Upper lobe of left lung (tissue), 6 donors: Measurements from ENCODE around the gene EFNB2. TPM values are rescaled to one million over a fixed set of nuclear protein-coding genes. Genes with fewer than 3 reads are reported as not detected.
A peak's percentile ranks its signal among the peaks of the same experiment; 100 is the strongest.

Experiments used
- ATAC-seq, 2 donors: fragments of 200-7000 bp; cut with Tn5 transposase; one replicate each; pipeline ENCODE4 v1.9.1; 2022; ENCODE audit warnings: mild to moderate bottlenecking in 2 of 2, moderate library complexity in 2 of 2; ENCODE audit not compliant: low FRiP score in 2 of 2
- DNase-seq, 2 donors: peaks; one replicate each; pipeline ENCODE4 v3.0.0-alpha.2; 2019 to 2020
- H3K27ac ChIP-seq, 4 donors: fragments of 200-600 bp; sonication (generic); one replicate each; pipeline ENCODE4 v1.5.1; 2016 to 2019
- H3K27me3 ChIP-seq, 4 donors: fragments of 200-600 bp; sonication (generic); one replicate each; pipeline ENCODE4 v1.5.1; 2017 to 2019
- H3K36me3 ChIP-seq, 4 donors: fragments of 200-600 bp; sonication (generic); one replicate each; pipeline ENCODE4 v1.5.1; 2016 to 2019
- H3K4me1 ChIP-seq, 4 donors: fragments of 200-600 bp; sonication (generic); one replicate each; pipeline ENCODE4 v1.5.1; 2018 to 2019
- H3K4me3 ChIP-seq, 4 donors: fragments of 200-600 bp; sonication (generic); one replicate each; pipeline ENCODE4 v1.5.1; 2017 to 2019; ENCODE audit warnings: mild to moderate bottlenecking in 2 of 4, moderate library complexity in 1 of 4
- H3K9me3 ChIP-seq, 4 donors: fragments of 200-600 bp; sonication (generic); one replicate each; pipeline ENCODE4 v1.5.1; 2018 to 2019
- EP300 ChIP-seq, 4 donors: sonication (generic); formaldehyde crosslinking; IDR thresholded peaks; one replicate each; pipeline ENCODE4 v1.5.1; 2017; ENCODE audit warnings: antibody characterized with exemption in 4 of 4, control low read depth in 2 of 4
- POLR2A ChIP-seq, 4 donors: fragments of 450-650 bp; IDR thresholded peaks; one replicate each; pipeline ENCODE4 v1.5.1; 2016 to 2017; ENCODE audit warnings: antibody characterized with exemption in 4 of 4, mild to moderate bottlenecking in 2 of 4
- POLR2AphosphoS5 ChIP-seq, 2 donors: sonication (generic); formaldehyde crosslinking; IDR thresholded peaks; one replicate each; pipeline ENCODE4 v1.5.1; 2017; ENCODE audit warnings: antibody characterized with exemption in 2 of 2
- WGBS, 2 donors: methylation state at CpG; one replicate each; pipeline ENCODE4 v1.1.5; 2017 to 2018; 5-methylcytosine and 5-hydroxymethylcytosine counted together
- total RNA-seq, 6 donors: library from RNA; depleted of rRNA in 4 of 6; stranded (reverse); fragments of >200 nt in 4 of 6; gene quantifications; one replicate each; pipeline versions ENCODE4 v1.1.0 to v1.2.1, GENCODE V29; 2016 to 2021
- TF ChIP-seq, protein P1 (sequence below), 6 experiments: fragments of 450-650 bp in 4 of 6; fragments of 200-600 bp in 2 of 6; sonication (generic) in 2 of 6; IDR thresholded peaks; one replicate each; pipeline ENCODE4 v1.5.1; 2016 to 2019; ENCODE audit warnings: antibody characterized with exemption in 6 of 6
- donor health status: DM: no; HTN: no; CAD: no; lungs with moderate emphysema.
- donor health status: DM: no; HTN: yes; CAD: no; lungs with severe emphysema.

EFNB2 gene
- total RNA-seq, 6 donors from 2014 or later, result 23.0 to 45.7 (median 30.9) TPM

DNA sequence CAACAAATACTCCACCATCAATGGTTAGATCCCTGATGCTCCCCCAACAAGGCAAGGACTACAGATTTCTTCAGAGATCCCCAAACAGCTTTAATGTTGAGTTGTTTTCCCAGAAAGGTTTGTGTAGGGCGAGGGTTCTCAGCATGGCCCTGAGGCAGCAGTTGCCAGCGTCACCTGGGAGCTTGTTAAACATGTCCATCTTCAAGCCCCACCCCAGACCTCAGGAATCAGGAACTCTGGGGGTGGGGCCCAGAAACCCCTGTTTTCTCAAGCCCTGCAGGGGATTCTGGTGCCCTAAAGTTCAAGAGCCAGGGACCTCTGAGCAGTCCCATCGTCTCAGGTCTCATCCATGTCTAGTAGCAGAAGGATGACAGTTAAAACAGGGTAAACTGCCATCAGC is 9.6 kb downstream of the EFNB2 start:
- no peak for DNase-seq
- H3K4me1 ChIP-seq, result peaks cover 22 to 61% (median 38%) of the 10 kb centered on the region in 4 donors
- H3K27me3 ChIP-seq, result no peaks in the 10 kb centered on the region
- 56 to 58% methylated on average over 1 to 3 of the region's 3 CpGs for WGBS, 2 donors
- H3K4me3 ChIP-seq, result no peak overlapping the region
- no peak for ATAC-seq
- no peaks in the 10 kb centered on the region for H3K36me3 ChIP-seq
- TF ChIP-seq POLR2AphosphoS5 (IDR thresholded peaks at IDR 0.05), result no peak
- no peak for TF ChIP-seq POLR2A (IDR thresholded peaks at IDR 0.05)
- TF ChIP-seq, protein P1, sequence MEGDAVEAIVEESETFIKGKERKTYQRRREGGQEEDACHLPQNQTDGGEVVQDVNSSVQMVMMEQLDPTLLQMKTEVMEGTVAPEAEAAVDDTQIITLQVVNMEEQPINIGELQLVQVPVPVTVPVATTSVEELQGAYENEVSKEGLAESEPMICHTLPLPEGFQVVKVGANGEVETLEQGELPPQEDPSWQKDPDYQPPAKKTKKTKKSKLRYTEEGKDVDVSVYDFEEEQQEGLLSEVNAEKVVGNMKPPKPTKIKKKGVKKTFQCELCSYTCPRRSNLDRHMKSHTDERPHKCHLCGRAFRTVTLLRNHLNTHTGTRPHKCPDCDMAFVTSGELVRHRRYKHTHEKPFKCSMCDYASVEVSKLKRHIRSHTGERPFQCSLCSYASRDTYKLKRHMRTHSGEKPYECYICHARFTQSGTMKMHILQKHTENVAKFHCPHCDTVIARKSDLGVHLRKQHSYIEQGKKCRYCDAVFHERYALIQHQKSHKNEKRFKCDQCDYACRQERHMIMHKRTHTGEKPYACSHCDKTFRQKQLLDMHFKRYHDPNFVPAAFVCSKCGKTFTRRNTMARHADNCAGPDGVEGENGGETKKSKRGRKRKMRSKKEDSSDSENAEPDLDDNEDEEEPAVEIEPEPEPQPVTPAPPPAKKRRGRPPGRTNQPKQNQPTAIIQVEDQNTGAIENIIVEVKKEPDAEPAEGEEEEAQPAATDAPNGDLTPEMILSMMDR (IDR thresholded peaks at IDR 0.05), result no peak
- TF ChIP-seq EP300 (IDR thresholded peaks at IDR 0.05), result no peak
- H3K27ac ChIP-seq, result peak overlapping the region; percentile 8 to 73 (median 64)
- H3K9me3 ChIP-seq, result no peaks in the 10 kb centered on the region

DNA sequence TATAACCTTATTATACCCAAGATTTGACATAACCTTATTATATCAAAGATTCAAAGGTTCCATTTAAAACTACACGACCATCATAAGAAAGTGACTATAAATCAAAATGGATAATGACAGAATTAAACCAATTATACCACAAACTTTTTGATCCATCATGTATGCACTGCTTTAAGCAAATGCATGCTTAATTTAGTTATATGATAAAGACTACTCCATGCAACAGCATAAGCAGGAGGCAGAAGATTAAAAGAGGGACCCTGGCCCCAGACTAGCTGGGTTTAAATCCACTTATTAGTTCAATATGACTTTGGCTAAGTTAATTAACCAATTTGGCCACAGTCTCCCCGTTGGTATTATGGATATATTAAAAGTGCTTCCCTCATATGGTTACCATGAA is 11.4 kb downstream of the EFNB2 start:
- ATAC-seq, result no peak
- no peak for TF ChIP-seq POLR2AphosphoS5 (IDR thresholded peaks at IDR 0.05)
- TF ChIP-seq EP300 (IDR thresholded peaks at IDR 0.05), result no peak
- peak overlapping the region in 1 of 4 donors; percentile 11 for H3K27ac ChIP-seq
- no peak overlapping the region for H3K4me3 ChIP-seq
- H3K27me3 ChIP-seq, result no peaks in the 10 kb centered on the region
- 60 to 65% methylated on average over 2 of the region's 2 CpGs for WGBS, 2 donors
- no peak for DNase-seq
- H3K36me3 ChIP-seq, result no peaks in the 10 kb centered on the region
- H3K4me1 ChIP-seq, result peaks cover 34 to 68% (median 42%) of the 10 kb centered on the region in 4 donors
- H3K9me3 ChIP-seq, result no peaks in the 10 kb centered on the region

DNA sequence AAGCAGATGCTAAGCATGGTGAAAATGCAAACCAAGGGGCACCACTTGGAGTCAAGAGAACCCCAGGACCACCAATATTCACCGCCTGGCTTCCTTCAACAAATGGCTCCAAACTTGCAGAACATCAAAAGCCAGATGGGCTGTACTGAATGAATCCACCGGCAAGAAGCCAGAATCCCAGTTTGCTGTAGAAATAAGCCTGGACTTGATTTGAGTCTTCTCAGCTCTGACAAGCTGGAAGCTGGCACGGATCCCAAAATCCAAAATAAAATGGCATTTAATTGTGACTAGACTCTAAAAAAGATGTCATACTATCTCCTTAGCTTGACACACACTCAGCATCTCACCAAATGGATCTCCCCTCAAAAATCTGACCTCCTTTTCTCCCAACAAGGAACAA is 11.9 kb downstream of the EFNB2 start:
- no peak for DNase-seq
- H3K36me3 ChIP-seq, result no peaks in the 10 kb centered on the region
- no peaks in the 10 kb centered on the region for H3K9me3 ChIP-seq
- H3K4me1 ChIP-seq, result peaks cover 34 to 68% (median 44%) of the 10 kb centered on the region in 4 donors
- H3K27ac ChIP-seq, result peak overlapping the region in 3 of 4 donors; percentile 5 to 53 (median 20)
- H3K27me3 ChIP-seq, result no peaks in the 10 kb centered on the region
- TF ChIP-seq POLR2AphosphoS5 (IDR thresholded peaks at IDR 0.05), result no peak
- TF ChIP-seq, protein P1 (IDR thresholded peaks at IDR 0.05), result no peak
- WGBS, 2 donors, result 43 to 55% methylated on average over 3 of the region's 3 CpGs
- no peak for ATAC-seq
- peak overlapping the region in 1 of 4 donors; percentile 7 for H3K4me3 ChIP-seq

DNA sequence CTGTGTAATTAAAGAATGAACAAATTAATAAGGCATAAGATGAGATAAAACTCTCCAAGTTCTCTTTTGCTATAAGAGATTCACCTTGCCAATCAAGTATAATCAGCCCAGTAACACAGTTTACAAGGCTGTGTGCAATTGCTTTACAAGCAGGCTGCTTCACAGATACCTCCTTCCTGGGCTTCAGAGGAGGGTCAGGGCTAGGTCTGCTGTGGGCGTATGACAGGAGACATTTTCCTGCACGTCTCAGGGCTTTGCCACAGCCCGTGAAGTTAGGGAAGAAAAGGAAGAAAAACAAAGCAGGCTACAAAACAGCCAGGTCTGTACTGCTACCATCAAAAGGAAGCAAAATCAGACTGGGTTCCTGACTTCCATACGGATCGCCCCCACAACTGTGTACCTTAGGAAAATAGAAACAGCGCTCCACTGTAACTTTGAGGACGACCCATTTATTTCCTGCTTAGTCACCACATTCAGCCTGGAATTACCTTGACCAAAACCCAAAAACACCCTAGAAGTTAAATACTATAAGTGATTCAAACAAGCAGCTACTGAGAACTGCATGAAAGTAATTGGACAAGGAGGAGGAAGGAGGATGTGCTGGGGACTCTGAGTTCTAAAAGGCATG is 12.4 kb downstream of the EFNB2 start:
- no peak for TF ChIP-seq POLR2AphosphoS5 (IDR thresholded peaks at IDR 0.05)
- TF ChIP-seq, protein P1 (IDR thresholded peaks at IDR 0.05), result no peak
- DNase-seq (no peak), ATAC-seq (no peak)
- H3K4me1 ChIP-seq, result peaks cover 38 to 63% (median 46%) of the 10 kb centered on the region in 4 donors
- peak overlapping the region in 3 of 4 donors; percentile 5 to 53 (median 20) for H3K27ac ChIP-seq
- no peaks in the 10 kb centered on the region for H3K36me3 ChIP-seq
- H3K27me3 ChIP-seq, result no peaks in the 10 kb centered on the region
- 46 to 54% methylated on average over 7 of the region's 7 CpGs for WGBS, 2 donors
- H3K9me3 ChIP-seq, result no peaks in the 10 kb centered on the region
- peak overlapping the region in 1 of 4 donors; percentile 7 for H3K4me3 ChIP-seq

DNA sequence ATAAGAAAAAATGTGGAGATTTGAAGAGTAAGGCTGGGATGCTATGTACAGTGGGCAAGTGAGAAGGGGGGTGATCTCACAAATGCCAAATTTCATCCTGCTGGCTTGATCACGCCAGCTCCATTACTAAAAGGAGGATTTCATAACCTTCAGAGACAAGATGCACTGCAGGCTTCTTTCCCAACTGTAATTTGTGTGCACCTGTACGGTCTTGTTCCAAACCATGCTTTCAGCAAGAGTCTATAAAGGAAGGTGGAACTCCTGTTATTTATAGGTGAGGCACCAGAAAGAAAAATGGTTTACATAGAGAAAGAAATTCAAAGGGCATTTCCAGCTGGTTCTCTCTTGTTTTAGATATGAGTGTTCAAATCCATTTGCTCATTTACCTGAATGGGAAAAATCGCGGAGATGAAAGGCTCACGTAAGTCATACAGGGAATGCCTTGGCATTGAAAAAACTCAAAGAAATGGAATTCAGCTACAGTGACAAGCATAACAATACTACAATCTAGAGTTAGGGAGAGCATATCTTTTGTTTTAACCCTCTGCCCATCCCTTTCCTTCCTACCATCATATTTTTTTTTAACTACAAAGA is 13.3 kb downstream of the EFNB2 start:
- H3K27me3 ChIP-seq, result no peaks in the 10 kb centered on the region
- no peaks in the 10 kb centered on the region for H3K36me3 ChIP-seq
- DNase-seq (no peak), ATAC-seq (no peak)
- H3K4me3 ChIP-seq, result no peak overlapping the region
- peaks cover 34 to 56% (median 43%) of the 10 kb centered on the region in 4 donors for H3K4me1 ChIP-seq
- no peaks in the 10 kb centered on the region for H3K9me3 ChIP-seq
- WGBS, 2 donors, result 62 to 67% methylated on average over 5 of the region's 5 CpGs
- peak overlapping the region in 2 of 4 donors; percentile 5 to 53 for H3K27ac ChIP-seq
- TF ChIP-seq POLR2AphosphoS5 (IDR thresholded peaks at IDR 0.05), result no peak
- TF ChIP-seq, protein P1 (IDR thresholded peaks at IDR 0.05), result no peak
- TF ChIP-seq POLR2A (IDR thresholded peaks at IDR 0.05), result no peak
